Osteoblast (primary cell): ENCODE data around the gene WFIKKN1. TPM values are rescaled to one million over a fixed set of nuclear protein-coding genes. Genes with fewer than 3 reads are reported as not detected.

Experiments used
- DNase-seq: peaks from one replicate; pipeline ENCODE4 v3.0.0; 2011; ENCODE audit warnings: low spot score, mixed read lengths; ENCODE audit not compliant: insufficient read length; ENCODE audit errors: missing footprints
- H2AFZ ChIP-seq: 2 replicates; pipeline ENCODE4 v1.6.0; 2011; ENCODE audit warnings: mild to moderate bottlenecking, low read length
- H3K27ac ChIP-seq: 2 replicates; pipeline ENCODE4 v1.5.1; 2011; ENCODE audit warnings: mild to moderate bottlenecking, low read depth, low read length, moderate library complexity
- H3K27me3 ChIP-seq: 2 replicates; pipeline ENCODE4 v1.6.0; 2012; ENCODE audit warnings: mild to moderate bottlenecking, control low read depth, inconsistent platforms, low read length, moderate library complexity; ENCODE audit not compliant: insufficient read depth
- H3K36me3 ChIP-seq: 2 replicates; pipeline ENCODE4 v1.5.1; 2011; ENCODE audit warnings: mild to moderate bottlenecking, low read length, control low read depth, moderate library complexity; ENCODE audit not compliant: insufficient read depth
- H3K4me1 ChIP-seq: 2 replicates; pipeline ENCODE4 v1.5.1; 2011; ENCODE audit warnings: mild to moderate bottlenecking, low read length, control low read depth, moderate library complexity; ENCODE audit not compliant: insufficient read depth
- H3K4me2 ChIP-seq: 2 replicates; pipeline ENCODE4 v1.6.0; 2011; ENCODE audit warnings: mild to moderate bottlenecking, low read length; ENCODE audit not compliant: insufficient read depth
- H3K4me3 ChIP-seq: fragments of 200-600 bp; sonication (generic); 3 replicates; pipeline ENCODE4 v1.5.1; 2012; ENCODE audit warnings: mild to moderate bottlenecking, low read length, inconsistent platforms; ENCODE audit not compliant: insufficient read depth
- H3K79me2 ChIP-seq: 2 replicates; pipeline ENCODE4 v1.6.0; 2012; ENCODE audit warnings: mild to moderate bottlenecking, low read length, control low read depth, inconsistent platforms; ENCODE audit not compliant: insufficient read depth
- H3K9me3 ChIP-seq: 2 replicates; pipeline ENCODE4 v1.5.1; 2011; ENCODE audit warnings: low read depth, low read length, control low read depth
- H4K20me1 ChIP-seq: 2 replicates; pipeline ENCODE4 v1.6.0; 2012; ENCODE audit warnings: mild to moderate bottlenecking, low read length, control low read depth; ENCODE audit not compliant: insufficient read depth
- total RNA-seq: library from RNA; depleted of rRNA; stranded (reverse); fragments of >200 nt; gene quantifications from 2 replicates; pipeline ENCODE4 v1.2.3, GENCODE V29; 2012
- TF ChIP-seq, protein P1 (sequence below): IDR thresholded peaks from 2 replicates; pipeline ENCODE4 v1.5.1; 2011; ENCODE audit warnings: mild to moderate bottlenecking, low read depth, low read length, moderate library complexity; ENCODE audit errors: extremely low read depth

Gene WFIKKN1
- total RNA-seq, 1 donor = 0.36 TPM

DNA sequence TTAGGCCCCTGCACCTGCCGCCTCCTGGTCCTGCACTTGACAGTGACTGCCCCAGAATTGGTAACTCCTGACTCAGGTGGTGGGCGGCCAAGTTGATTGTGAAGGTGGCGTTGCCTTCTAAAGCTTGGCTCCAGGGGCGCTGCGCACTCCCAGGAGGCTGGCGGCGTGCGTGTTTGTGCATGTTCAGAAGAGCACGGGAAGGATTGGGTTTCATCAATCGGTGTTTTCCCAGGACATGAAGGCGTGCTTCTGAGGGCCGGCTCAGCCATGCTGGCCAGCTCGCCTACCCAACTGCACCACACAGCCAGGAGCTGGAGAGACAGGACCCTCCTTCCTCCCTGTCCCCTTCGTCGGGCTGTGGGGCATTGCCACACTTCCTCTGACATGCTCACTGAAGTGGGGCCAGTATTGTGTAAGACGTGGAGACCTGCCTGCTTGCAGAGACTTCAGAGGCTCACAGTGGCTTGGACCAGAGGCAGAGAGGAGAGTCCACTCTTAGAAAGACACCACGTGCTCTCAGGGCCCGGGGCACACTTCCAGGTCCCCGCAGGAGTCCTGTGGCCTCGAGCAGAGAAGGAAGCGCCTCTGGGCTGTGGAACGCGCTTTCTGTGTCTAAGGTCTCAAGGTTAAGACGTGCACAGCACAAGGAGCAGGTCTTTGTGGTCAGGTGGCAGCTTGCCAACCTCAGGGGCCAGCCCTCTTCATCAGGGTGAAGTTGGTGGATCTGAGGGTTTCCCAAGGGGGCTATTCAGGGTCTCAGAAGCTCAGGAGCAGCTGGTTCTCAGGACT lies 38.1 kb upstream of the WFIKKN1 start:
- Histone ChIP-seq H3K9me3 (no peaks in the 10 kb centered on the region), H3K27ac (no peak overlapping the region), H4K20me1 (peaks cover 57% of the 10 kb centered on the region), H3K4me1 (peaks cover 17% of the 10 kb centered on the region), H3K4me3 (no peak overlapping the region), H3K79me2 (peaks cover 76% of the 10 kb centered on the region), H3K36me3 (no peaks in the 10 kb centered on the region), H2AFZ (no peak overlapping the region), H3K27me3 (no peaks in the 10 kb centered on the region), H3K4me2 (no peak overlapping the region)
- TF ChIP-seq, protein P1, sequence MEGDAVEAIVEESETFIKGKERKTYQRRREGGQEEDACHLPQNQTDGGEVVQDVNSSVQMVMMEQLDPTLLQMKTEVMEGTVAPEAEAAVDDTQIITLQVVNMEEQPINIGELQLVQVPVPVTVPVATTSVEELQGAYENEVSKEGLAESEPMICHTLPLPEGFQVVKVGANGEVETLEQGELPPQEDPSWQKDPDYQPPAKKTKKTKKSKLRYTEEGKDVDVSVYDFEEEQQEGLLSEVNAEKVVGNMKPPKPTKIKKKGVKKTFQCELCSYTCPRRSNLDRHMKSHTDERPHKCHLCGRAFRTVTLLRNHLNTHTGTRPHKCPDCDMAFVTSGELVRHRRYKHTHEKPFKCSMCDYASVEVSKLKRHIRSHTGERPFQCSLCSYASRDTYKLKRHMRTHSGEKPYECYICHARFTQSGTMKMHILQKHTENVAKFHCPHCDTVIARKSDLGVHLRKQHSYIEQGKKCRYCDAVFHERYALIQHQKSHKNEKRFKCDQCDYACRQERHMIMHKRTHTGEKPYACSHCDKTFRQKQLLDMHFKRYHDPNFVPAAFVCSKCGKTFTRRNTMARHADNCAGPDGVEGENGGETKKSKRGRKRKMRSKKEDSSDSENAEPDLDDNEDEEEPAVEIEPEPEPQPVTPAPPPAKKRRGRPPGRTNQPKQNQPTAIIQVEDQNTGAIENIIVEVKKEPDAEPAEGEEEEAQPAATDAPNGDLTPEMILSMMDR = no peak
- peak; percentile 78 for DNase-seq

DNA sequence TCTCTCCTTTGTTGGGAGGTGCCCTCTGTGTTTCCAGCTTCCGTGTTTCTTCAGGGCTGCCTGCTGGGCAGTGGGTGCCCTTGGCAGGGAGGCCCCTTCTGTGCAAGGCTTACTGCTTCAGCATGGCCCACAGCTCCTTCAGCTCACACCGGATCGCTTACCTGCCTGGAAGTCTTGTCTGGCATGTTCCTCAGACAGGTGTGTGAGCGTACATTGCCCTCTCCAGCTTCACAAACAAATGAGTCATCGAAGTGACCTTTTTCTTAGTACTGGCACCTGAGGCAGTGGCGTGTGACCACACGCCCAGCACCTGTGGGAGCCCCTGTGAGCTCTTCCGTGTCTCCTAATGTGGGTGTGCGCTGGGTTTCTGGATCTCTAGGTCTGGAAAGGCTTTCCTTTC lies 37.4 kb upstream of the WFIKKN1 start:
- Histone ChIP-seq H3K27me3 (no peaks in the 10 kb centered on the region), H3K79me2 (peaks cover 69% of the 10 kb centered on the region), H4K20me1 (peaks cover 55% of the 10 kb centered on the region), H3K4me3 (no peak overlapping the region), H3K27ac (no peak overlapping the region), H3K4me1 (peaks cover 10% of the 10 kb centered on the region), H3K9me3 (no peaks in the 10 kb centered on the region), H3K4me2 (no peak overlapping the region), H3K36me3 (no peaks in the 10 kb centered on the region), H2AFZ (no peak overlapping the region)
- DNase-seq = peak; percentile 78
- TF ChIP-seq, protein P1 = no peak

DNA sequence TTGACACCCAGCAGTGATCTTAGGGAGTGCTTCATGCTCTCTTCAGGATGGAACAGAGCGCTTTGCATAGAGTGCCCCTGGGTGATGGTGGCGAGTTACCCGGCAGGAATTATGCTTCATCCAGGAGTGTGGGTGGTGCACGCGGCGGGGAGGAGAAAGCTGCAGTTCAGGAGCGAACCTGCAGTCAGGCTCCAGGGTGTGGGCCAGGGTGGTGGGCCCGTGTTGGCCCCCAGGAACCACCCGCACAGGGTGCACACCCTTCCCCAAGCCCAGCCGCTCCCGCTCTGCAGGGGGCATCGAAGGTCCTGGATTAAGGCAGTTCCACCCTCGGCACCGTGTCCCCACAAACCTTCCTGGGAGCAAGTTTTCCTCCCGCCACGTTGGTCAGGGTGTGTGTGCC lies 37.0 kb upstream of the WFIKKN1 start:
- TF ChIP-seq, protein P1 = no peak
- Histone ChIP-seq H3K4me1 (peaks cover 9% of the 10 kb centered on the region), H3K4me2 (no peak overlapping the region), H2AFZ (no peak overlapping the region), H3K4me3 (no peak overlapping the region), H3K79me2 (peaks cover 67% of the 10 kb centered on the region), H3K36me3 (no peaks in the 10 kb centered on the region), H4K20me1 (peaks cover 54% of the 10 kb centered on the region), H3K9me3 (no peaks in the 10 kb centered on the region), H3K27ac (no peak overlapping the region), H3K27me3 (no peaks in the 10 kb centered on the region)
- DNase-seq = no peak

DNA sequence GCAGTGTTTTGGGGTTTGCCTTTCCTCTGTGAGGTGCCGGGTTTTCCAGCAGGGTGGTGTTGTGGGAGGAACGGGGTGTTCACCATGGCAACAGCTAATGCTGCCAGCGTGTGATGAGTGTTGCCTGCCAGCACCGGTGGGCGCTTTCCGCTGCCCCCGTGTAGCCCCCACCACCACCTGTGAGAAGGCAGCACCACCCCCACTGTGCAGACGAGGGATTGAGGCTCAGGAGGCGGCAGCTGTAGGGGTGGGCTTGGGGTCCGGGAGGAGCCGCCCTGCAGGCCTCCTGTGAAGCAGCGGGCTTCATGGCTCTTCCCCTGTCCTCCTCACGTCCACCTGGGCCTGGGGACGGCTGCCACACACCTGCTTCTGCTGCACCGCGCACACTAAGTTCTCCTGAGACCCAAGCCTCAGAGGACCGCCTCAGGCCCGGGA lies 35.7 kb upstream of the WFIKKN1 start:
- Histone ChIP-seq H3K27me3 (no peaks in the 10 kb centered on the region), H3K4me2 (no peak overlapping the region), H3K79me2 (peaks cover 76% of the 10 kb centered on the region), H4K20me1 (peaks cover 57% of the 10 kb centered on the region), H3K36me3 (peaks cover 4% of the 10 kb centered on the region), H3K4me1 (peaks cover 9% of the 10 kb centered on the region), H3K9me3 (no peaks in the 10 kb centered on the region), H3K4me3 (no peak overlapping the region), H3K27ac (no peak overlapping the region), H2AFZ (no peak overlapping the region)
- DNase-seq = peak; percentile 50
- TF ChIP-seq, protein P1 = no peak
